GM19468 (cell line): ENCODE measurements around the gene MAGED4B.
"Not testable (repeated sequence)": the region's sequence is repeated elsewhere in the genome, so short reads cannot be mapped to it uniquely, and the experiment has no call there.

ENCODE experiments used
- ATAC-seq: cut with Tn5 transposase; IDR thresholded peaks from one replicate; pipeline ENCODE4 v1.9.1; 2021; ENCODE audit warnings: mild to moderate bottlenecking, moderate library complexity, moderate number of reproducible peaks; ENCODE audit not compliant: unreplicated experiment; ENCODE audit errors: extremely low read depth

Gene MAGED4B, protein sequence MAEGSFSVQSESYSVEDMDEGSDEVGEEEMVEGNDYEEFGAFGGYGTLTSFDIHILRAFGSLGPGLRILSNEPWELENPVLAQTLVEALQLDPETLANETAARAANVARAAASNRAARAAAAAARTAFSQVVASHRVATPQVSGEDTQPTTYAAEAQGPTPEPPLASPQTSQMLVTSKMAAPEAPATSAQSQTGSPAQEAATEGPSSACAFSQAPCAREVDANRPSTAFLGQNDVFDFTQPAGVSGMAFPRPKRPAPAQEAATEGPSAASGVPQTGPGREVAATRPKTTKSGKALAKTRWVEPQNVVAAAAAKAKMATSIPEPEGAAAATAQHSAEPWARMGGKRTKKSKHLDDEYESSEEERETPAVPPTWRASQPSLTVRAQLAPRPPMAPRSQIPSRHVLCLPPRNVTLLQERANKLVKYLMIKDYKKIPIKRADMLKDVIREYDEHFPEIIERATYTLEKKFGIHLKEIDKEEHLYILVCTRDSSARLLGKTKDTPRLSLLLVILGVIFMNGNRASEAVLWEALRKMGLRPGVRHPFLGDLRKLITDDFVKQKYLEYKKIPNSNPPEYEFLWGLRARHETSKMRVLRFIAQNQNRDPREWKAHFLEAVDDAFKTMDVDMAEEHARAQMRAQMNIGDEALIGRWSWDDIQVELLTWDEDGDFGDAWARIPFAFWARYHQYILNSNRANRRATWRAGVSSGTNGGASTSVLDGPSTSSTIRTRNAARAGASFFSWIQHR

DNA sequence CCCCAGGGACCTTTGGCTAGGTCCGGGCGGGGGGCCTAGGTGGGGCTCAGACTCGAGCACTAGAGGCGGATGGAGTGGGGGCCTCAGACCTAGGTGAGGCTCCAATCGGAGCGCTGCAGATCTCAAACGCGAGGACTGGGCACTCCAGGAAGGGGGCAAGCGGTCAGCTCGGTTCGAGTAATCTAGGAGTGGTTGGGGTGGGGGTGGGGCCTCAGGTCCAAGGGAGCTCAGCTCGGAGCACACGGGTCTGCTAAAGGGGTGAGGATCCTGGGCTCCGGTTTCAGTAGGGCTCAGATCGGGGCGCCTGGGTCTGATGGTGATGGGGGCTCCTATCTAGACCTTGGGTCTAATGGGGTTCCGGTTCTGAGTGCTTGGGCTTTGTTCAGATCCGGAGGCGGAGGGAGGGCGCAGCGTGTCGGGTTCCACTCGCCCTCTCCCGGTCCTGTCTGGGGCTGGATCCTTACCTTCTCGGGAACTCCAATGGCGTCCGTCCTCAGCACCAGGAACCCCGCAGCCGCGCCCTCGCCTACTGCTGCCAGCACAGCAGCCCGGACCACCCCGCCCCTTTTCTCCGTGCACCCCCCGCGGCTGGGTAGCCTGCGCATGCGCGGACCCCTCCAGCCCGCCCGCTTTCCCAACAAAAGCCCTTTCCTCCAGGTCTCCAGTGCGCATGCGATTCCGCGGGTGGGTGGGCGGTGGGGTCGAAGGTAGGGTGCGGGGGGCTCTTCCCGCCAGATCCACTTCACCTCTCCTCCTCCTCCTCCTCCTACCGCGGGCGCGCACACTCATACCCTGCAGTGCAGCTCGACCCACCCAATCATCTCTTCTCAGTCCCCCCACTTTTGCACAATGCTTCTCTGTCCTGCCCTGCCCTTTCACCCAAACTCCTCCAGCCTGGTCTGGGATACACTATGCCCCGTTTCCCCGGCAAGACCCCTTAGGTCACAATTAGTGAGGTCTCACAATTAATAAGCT lies at the start of gene MAGED4B:
TSS of gene MAGED4B (minus strand) at position 518 of the 975 bp plus-strand sequence. CDS start 1,011 bp downstream, outside the sequence.
- not testable (repeated sequence) for ATAC-seq

DNA sequence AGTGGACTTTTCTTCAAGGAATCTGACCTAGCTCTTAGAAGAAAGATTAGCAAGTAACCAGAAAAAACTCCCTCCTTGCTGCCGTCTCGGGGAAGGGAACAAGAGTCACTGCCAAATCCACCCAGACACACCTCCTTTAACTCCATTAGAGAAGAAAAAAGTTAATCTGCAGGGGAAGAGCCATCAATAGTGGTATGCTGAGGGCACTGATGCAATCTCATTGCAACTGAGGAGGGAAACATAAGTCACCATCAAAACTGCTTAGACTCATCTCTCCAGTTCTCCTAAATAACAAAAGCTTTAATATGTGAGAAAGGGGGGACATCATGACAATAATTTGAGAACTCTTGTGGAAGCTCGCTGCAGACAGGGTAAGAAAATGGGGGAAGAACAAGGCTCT lies 49.3 kb upstream of the MAGED4B start:
- ATAC-seq = no peak

DNA sequence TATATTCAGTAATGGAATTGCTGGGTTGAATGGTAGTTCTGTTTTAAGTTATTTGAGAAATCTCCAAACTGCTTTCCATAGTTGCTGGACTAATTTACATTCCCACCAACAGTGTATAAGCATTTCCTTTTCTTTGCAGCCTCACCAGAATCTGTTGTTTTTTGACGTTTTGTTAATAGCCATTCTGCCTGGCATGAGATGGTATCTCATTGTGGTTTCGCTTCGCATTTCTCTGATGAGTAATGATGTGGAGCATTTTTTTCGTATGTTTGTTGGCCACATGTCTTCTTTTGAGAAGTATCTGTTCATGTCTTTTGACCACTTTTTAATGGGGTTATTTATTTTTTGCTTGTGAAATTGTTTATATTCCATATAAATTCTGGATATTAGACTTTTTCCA lies 13.6 kb upstream of the MAGED4B start:
- no peak for ATAC-seq

DNA sequence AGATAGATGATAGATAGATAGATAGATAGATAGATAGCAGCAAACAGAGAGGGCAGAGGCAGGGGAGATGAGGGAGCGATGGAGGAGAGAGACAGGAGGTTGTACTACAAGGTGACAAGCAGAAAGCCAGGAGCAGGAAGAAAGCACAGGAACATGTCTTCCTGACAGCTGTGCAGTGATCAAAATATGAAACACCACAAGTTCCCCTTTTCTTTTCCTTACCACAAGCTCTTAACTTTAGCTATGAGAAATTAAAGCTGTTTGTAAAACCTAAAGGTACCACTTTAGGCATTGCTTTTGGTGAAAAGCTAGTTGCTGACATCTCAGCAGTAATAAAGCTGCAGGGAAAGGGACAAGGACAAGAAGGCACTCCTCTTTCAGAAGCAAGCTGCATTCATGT lies 9.1 kb upstream of the MAGED4B start:
- no peak for ATAC-seq

DNA sequence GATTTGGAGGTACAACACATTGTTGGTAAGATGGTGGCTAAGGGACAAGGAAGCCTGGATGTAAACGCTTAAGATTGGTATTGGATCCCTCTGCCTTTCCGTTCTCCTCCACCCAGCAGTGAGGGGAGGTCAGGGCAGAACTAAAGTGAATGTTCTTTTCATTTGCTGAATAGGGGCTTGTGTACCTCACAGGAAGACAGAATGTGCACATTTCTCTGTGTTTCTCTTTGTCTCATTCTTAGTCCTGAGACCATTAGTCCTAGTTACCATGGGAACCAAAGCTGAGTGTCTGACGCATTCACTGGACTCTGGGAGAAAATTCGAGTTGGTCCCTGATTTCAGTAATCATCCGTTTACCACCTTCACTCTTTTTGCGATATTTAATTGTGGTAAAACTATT lies 26.7 kb downstream of the MAGED4B start:
- ATAC-seq = not testable (repeated sequence)

DNA sequence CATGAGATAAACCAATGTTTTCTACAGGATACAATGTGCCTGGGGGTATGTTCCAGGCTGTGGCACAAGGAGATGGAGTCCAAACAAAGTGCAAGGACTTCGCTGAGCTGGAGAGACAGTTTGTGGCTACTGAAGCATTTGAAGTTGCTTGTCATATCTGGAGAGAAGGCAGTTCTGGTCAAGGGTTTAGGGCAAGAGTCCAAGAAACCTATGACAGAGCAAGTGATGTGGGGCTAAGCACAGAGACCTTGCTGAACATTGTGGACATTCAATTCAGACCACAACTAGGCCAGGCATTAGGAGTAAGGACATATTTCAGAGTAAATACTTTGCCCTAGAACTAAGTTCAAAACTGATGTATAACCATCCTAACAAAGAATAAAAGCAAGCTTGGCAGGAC lies 34.8 kb downstream of the MAGED4B start:
- ATAC-seq = no peak

DNA sequence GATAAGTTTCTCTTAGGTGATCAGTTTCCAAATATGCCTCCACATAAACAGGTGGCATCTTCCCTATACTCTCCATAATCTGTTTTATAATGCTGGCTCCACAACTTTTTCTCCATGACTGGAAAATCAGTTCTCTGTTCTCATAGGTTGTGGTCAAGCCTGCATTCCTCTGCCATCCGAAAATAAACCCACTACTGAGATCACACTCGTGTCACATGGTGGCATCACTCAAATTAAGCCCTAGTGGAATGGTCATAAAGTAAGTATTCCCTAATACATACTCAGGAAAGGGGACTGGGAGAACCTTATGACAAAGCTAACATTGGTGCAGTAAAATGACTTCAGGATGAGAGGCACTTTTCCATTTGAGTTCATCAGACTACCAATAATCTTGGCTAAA lies 37.6 kb downstream of the MAGED4B start:
- ATAC-seq = no peak

DNA sequence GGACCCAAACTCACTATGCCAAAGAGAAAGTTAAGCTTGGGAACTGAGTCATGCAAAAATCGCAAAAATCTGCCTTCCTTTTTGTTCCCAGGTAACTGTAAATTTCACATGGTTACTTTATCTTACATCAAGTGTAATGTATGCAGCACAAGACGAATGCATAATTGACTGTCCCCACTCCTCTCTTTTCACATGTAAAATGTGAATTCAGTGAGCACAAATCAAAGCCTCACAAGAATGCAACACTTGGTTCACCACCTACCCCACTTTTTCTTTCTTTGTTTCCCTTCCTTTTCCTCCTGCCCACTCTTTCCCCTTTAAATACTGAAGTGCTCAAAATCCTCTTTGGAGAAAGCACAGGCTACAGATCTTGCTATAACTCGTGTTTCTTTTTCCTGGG lies 53.2 kb downstream of the MAGED4B start:
- ATAC-seq = no peak
